H9 (cell line): ENCODE measurements around the gene NEIL1. TPM values are rescaled to one million over a fixed set of nuclear protein-coding genes. Genes with fewer than 3 reads are reported as not detected.

Experiments used
- DNase-seq: peaks from one replicate; pipeline ENCODE4 v3.0.0-alpha.2; 2017
- H2AFZ ChIP-seq: one replicate; pipeline ENCODE4 v1.6.1; 2013; ENCODE audit warnings: mild to moderate bottlenecking, low read length, control low read depth, moderate library complexity
- H2AK5ac ChIP-seq: 2 replicates; pipeline ENCODE4 v1.6.1; 2013; ENCODE audit warnings: low read length, control low read depth, mixed read lengths; ENCODE audit not compliant: insufficient read length
- H2BK120ac ChIP-seq: one replicate; pipeline ENCODE4 v1.6.1; 2013; ENCODE audit warnings: low read depth, mild to moderate bottlenecking, low read length, control low read depth, inconsistent platforms; ENCODE audit not compliant: poor library complexity, severe bottlenecking
- H2BK12ac ChIP-seq: 2 replicates; pipeline ENCODE4 v1.6.1; 2013; ENCODE audit warnings: low read length, control low read depth, mixed read lengths, low read depth; ENCODE audit not compliant: insufficient read length
- H2BK15ac ChIP-seq: 2 replicates; pipeline ENCODE4 v1.6.1; 2013; ENCODE audit warnings: low read depth, low read length, control low read depth
- H2BK20ac ChIP-seq: one replicate; pipeline ENCODE4 v1.6.1; 2013; ENCODE audit warnings: low read depth, mild to moderate bottlenecking, low read length, control low read depth, inconsistent platforms; ENCODE audit not compliant: poor library complexity, severe bottlenecking
- H2BK5ac ChIP-seq: 2 replicates; pipeline ENCODE4 v1.6.1; 2013; ENCODE audit warnings: low read length, control low read depth, mixed read lengths; ENCODE audit not compliant: insufficient read length
- H3K14ac ChIP-seq: 2 replicates; pipeline ENCODE4 v1.6.1; 2013; ENCODE audit warnings: low read length, control low read depth; ENCODE audit not compliant: insufficient read depth
- H3K18ac ChIP-seq: 2 replicates; pipeline ENCODE4 v1.6.1; 2013; ENCODE audit warnings: low read depth, mild to moderate bottlenecking, mixed read lengths, low read length, control low read depth; ENCODE audit not compliant: insufficient read length
- H3K23ac ChIP-seq: 2 replicates; pipeline ENCODE4 v1.6.1; 2013; ENCODE audit warnings: low read length, control low read depth, mixed read lengths, low read depth; ENCODE audit not compliant: insufficient read length
- H3K23me2 ChIP-seq: 2 replicates; pipeline ENCODE4 v1.6.1; 2013; ENCODE audit warnings: low read depth, mild to moderate bottlenecking, mixed read lengths, low read length, control low read depth; ENCODE audit not compliant: insufficient read length, poor library complexity, severe bottlenecking
- H3K27ac ChIP-seq: 2 replicates; pipeline ENCODE4 v1.5.1; 2013; ENCODE audit warnings: low read length, control low read depth, mixed read lengths, low read depth; ENCODE audit not compliant: insufficient read length
- H3K27me3 ChIP-seq: 2 replicates; pipeline ENCODE4 v1.6.1; 2013; ENCODE audit warnings: low read length, control low read depth, inconsistent platforms; ENCODE audit not compliant: insufficient read depth
- H3K4ac ChIP-seq: 2 replicates; pipeline ENCODE4 v1.6.1; 2013; ENCODE audit warnings: low read depth, mild to moderate bottlenecking, control low read depth, inconsistent platforms, low read length, moderate library complexity
- H3K4me1 ChIP-seq: 2 replicates; pipeline ENCODE4 v1.6.1; 2013; ENCODE audit warnings: low read length, control low read depth, inconsistent platforms; ENCODE audit not compliant: insufficient read depth
- H3K4me2 ChIP-seq: 2 replicates; pipeline ENCODE4 v1.6.1; 2013; ENCODE audit warnings: low read length, control low read depth, mixed read lengths; ENCODE audit not compliant: insufficient read length, insufficient read depth
- H3K56ac ChIP-seq: 2 replicates; pipeline ENCODE4 v1.6.1; 2013; ENCODE audit warnings: low read depth, mild to moderate bottlenecking, mixed read lengths, low read length, control low read depth; ENCODE audit not compliant: insufficient read length
- H3K79me1 ChIP-seq: 2 replicates; pipeline ENCODE4 v1.6.1; 2013; ENCODE audit warnings: low read depth, mild to moderate bottlenecking, moderate library complexity, low read length, control low read depth, inconsistent platforms; ENCODE audit not compliant: insufficient read depth, poor library complexity, severe bottlenecking
- H3K79me2 ChIP-seq: 2 replicates; pipeline ENCODE4 v1.6.1; 2013; ENCODE audit warnings: low read length, control low read depth, inconsistent platforms; ENCODE audit not compliant: insufficient read depth
- H3K9ac ChIP-seq: 2 replicates; pipeline ENCODE4 v1.6.1; 2013; ENCODE audit warnings: low read length, control low read depth, mixed read lengths; ENCODE audit not compliant: insufficient read length; ENCODE audit errors: extremely low read depth
- H3K9me3 ChIP-seq: one replicate; pipeline ENCODE4 v1.6.1; 2013; ENCODE audit warnings: low read depth, low read length, inconsistent platforms; ENCODE audit not compliant: control insufficient read depth
- H3T11ph ChIP-seq: one replicate; pipeline ENCODE4 v1.6.1; 2013; ENCODE audit warnings: mild to moderate bottlenecking, low read length, control low read depth, inconsistent platforms
- H4K20me1 ChIP-seq: one replicate; pipeline ENCODE4 v1.6.1; 2013; ENCODE audit not compliant: control insufficient read depth, insufficient read length, insufficient read depth
- H4K5ac ChIP-seq: 2 replicates; pipeline ENCODE4 v1.6.1; 2013; ENCODE audit warnings: low read depth, mild to moderate bottlenecking, mixed read lengths, low read length, control low read depth; ENCODE audit not compliant: insufficient read length
- H4K8ac ChIP-seq: replicated peaks from 2 replicates; pipeline ENCODE4 v1.6.1; 2013; ENCODE audit warnings: low read length, control low read depth, mixed read lengths, low read depth; ENCODE audit not compliant: insufficient read length
- H4K91ac ChIP-seq: 2 replicates; pipeline ENCODE4 v1.6.1; 2013; ENCODE audit warnings: low read depth, mild to moderate bottlenecking, moderate library complexity, mixed read lengths, low read length, control low read depth; ENCODE audit not compliant: insufficient read length
- H3K27ac Mint-ChIP-seq, 3 experiments: 2 replicates in 2 of 3; 3 replicates in 1 of 3; pipeline ENCODE4 v1.8.0; 2020 to 2021; ENCODE audit warnings: mixed read lengths in 3 of 3, mild to moderate bottlenecking in 1 of 3, moderate library complexity in 1 of 3
- H3K27me3 Mint-ChIP-seq: 2 replicates; pipeline ENCODE4 v1.8.0; 2021; ENCODE audit warnings: low read depth, mild to moderate bottlenecking, moderate library complexity, mixed read lengths
- H3K36me3 Mint-ChIP-seq, 3 experiments: 2 replicates in 2 of 3; 3 replicates in 1 of 3; pipeline ENCODE4 v1.8.0; 2020 to 2021; ENCODE audit warnings: low read depth in 3 of 3, mixed read lengths in 3 of 3; ENCODE audit not compliant: insufficient read depth in 1 of 3
- H3K4me1 Mint-ChIP-seq, 2 experiments: 2 replicates each; pipeline ENCODE4 v1.8.0; 2020; ENCODE audit warnings: mixed read lengths in 2 of 2
- H3K4me3 Mint-ChIP-seq, 2 experiments: 2 replicates in 1 of 2; 3 replicates in 1 of 2; pipeline ENCODE4 v1.8.0; 2020 to 2021; ENCODE audit warnings: mild to moderate bottlenecking in 2 of 2, mixed read lengths in 2 of 2, moderate library complexity in 1 of 2
- H3K9me3 Mint-ChIP-seq, 2 experiments: 2 replicates in 1 of 2; 3 replicates in 1 of 2; pipeline ENCODE4 v1.8.0; 2020; ENCODE audit warnings: mild to moderate bottlenecking in 2 of 2, mixed read lengths in 2 of 2, moderate library complexity in 1 of 2
- CTCF ChIP-seq: fragments of 200-600 bp; sonication (generic); conservative IDR thresholded peaks from 3 replicates; pipeline ENCODE4 v1.8.0; 2021; ENCODE audit warnings: antibody characterized with exemption, mild to moderate bottlenecking
- WGBS: extraction: QIAGEN DNeasy Blood & Tissue Kit; methylation state at CpG from one replicate; pipeline ENCODE4 v1.1.7; 2013; ENCODE audit warnings: missing lambda C conversion rate, low lambda C conversion rate, mixed read lengths; ENCODE audit not compliant: insufficient read length; ENCODE audit errors: extremely low coverage; 5-methylcytosine and 5-hydroxymethylcytosine counted together
- total RNA-seq: library from RNA; stranded (reverse); gene quantifications from 2 replicates; pipeline ENCODE4 v1.2.1, GENCODE V29; 2021

Gene NEIL1
- total RNA-seq, 1 experiment from 2014 or later = 16.5 TPM

GRCh38 chr15:75358771-75359536, 12.1 kb downstream of the NEIL1 start:
- no CpG with 5 or more reads among the region's 10 CpGs for WGBS
- H3K14ac ChIP-seq = no peak overlapping the region
- H3K23me2 ChIP-seq = no peaks in the 10 kb centered on the region
- H3K9me3 ChIP-seq = no peaks in the 10 kb centered on the region
- H3K56ac ChIP-seq = no peak overlapping the region
- H4K20me1 ChIP-seq = no peaks in the 10 kb centered on the region
- no peak overlapping the region for H3T11ph ChIP-seq
- H3K27ac Mint-ChIP-seq = no peak overlapping the region
- H2BK12ac ChIP-seq = no peak overlapping the region
- no peaks in the 10 kb centered on the region for H3K9me3 Mint-ChIP-seq
- no peak overlapping the region for H3K18ac ChIP-seq
- H2AK5ac ChIP-seq = no peak overlapping the region
- no peak overlapping the region for H3K9ac ChIP-seq
- H3K23ac ChIP-seq = no peak overlapping the region
- H3K4me1 Mint-ChIP-seq = no peaks in the 10 kb centered on the region; a peak in 1 of 4 replicates
- H3K36me3 Mint-ChIP-seq = peaks cover 11 to 35% (median 28%) of the 10 kb centered on the region in 3 experiments; a peak in 6 of 7 replicates
- no peaks in the 10 kb centered on the region for H3K79me1 ChIP-seq
- H3K4me1 ChIP-seq = no peaks in the 10 kb centered on the region
- no peak overlapping the region for H4K8ac ChIP-seq
- no peaks in the 10 kb centered on the region for H3K27me3 ChIP-seq
- DNase-seq = no peak
- H2BK15ac ChIP-seq = no peak overlapping the region
- H3K4ac ChIP-seq = no peak overlapping the region
- no peak for TF ChIP-seq CTCF
- H2BK120ac ChIP-seq = no peak overlapping the region
- H3K27ac ChIP-seq = no peak overlapping the region
- no peaks in the 10 kb centered on the region for H3K79me2 ChIP-seq
- H3K27me3 Mint-ChIP-seq = peaks cover 1% of the 10 kb centered on the region; the same call in 1 of the 2 replicates
- no peak overlapping the region for H2BK5ac ChIP-seq
- no peak overlapping the region for H4K5ac ChIP-seq
- no peak overlapping the region for H3K4me3 Mint-ChIP-seq
- no peak overlapping the region for H3K4me2 ChIP-seq
- no peak overlapping the region for H2BK20ac ChIP-seq
- no peak overlapping the region for H4K91ac ChIP-seq
- no peak overlapping the region for H2AFZ ChIP-seq
